ENCODE measurements around the gene RAB1B. TPM values are rescaled to one million over a fixed set of nuclear protein-coding genes. Genes with fewer than 3 reads are reported as not detected.

RAB1B gene
- total RNA-seq, 1 donor from 2014 or later, result 139 TPM

GRCh38 chr11:66311470-66311964 is 43.1 kb downstream of the RAB1B start:
- intact Hi-C loops (cut with micrococcal nuclease), result loop anchor here (2.0 kb wide), 1 partner anchor 75 kb away; no protein-coding TSS in a partner anchor
- no peak for DNase-seq (ENCODE audit: low spot score)
- no peaks in the 10 kb centered on the region for H3K27me3 Mint-ChIP-seq (ENCODE audit: low read depth)

GRCh38 chr11:66311965-66312548 is 43.6 kb downstream of the RAB1B start:
- Mint-ChIP-seq H3K27ac (peak overlapping the region; percentile 96), H3K4me1 (ENCODE audit: low read depth) (peaks cover 8% of the 10 kb centered on the region), H3K27me3 (ENCODE audit: low read depth) (no peaks in the 10 kb centered on the region), H3K4me3 (ENCODE audit: low read depth) (peak overlapping the region; percentile 93), H3K36me3 (ENCODE audit: low read depth) (no peaks in the 10 kb centered on the region), H3K9me3 (no peaks in the 10 kb centered on the region)
- peak; percentile 92 for DNase-seq (ENCODE audit: low spot score)
- intact Hi-C loops (cut with micrococcal nuclease), result loop anchor here (1.0 to 2.0 kb wide), 5 partner anchors 16 to 75 kb away; partner anchors contain the start of genes BRMS1 and YIF1A

More at GRCh38 chr11:66311470-66311964, 43.1 kb downstream of the RAB1B start:
- H3K27ac Mint-ChIP-seq, result peak overlapping the region; percentile 96
- no peaks in the 10 kb centered on the region for H3K36me3 Mint-ChIP-seq (ENCODE audit: low read depth)
- H3K4me3 Mint-ChIP-seq (ENCODE audit: low read depth), result peak overlapping the region; percentile 93
- H3K4me1 Mint-ChIP-seq (ENCODE audit: low read depth), result peaks cover 8% of the 10 kb centered on the region
- H3K9me3 Mint-ChIP-seq, result no peaks in the 10 kb centered on the region

GRCh38 chr11:66312549-66313320 is 44.3 kb downstream of the RAB1B start:
- Mint-ChIP-seq H3K4me3 (ENCODE audit: low read depth) (peak overlapping the region; percentile 93), H3K27ac (peak overlapping the region; percentile 96), H3K27me3 (ENCODE audit: low read depth) (no peaks in the 10 kb centered on the region), H3K4me1 (ENCODE audit: low read depth) (peaks cover 10% of the 10 kb centered on the region), H3K9me3 (no peaks in the 10 kb centered on the region), H3K36me3 (ENCODE audit: low read depth) (no peaks in the 10 kb centered on the region)
- peak; percentile 96 for DNase-seq (ENCODE audit: low spot score)
- intact Hi-C loops (cut with micrococcal nuclease), result loop anchor here (1.0 to 2.0 kb wide), 4 partner anchors 16 to 46 kb away; partner anchors contain the start of genes BRMS1 and YIF1A

GRCh38 chr11:66313321-66314185 is 45.1 kb downstream of the RAB1B start:
- Mint-ChIP-seq H3K36me3 (ENCODE audit: low read depth) (no peaks in the 10 kb centered on the region), H3K9me3 (no peaks in the 10 kb centered on the region), H3K4me3 (ENCODE audit: low read depth) (peak overlapping the region; percentile 93), H3K27ac (no peak overlapping the region), H3K27me3 (ENCODE audit: low read depth) (no peaks in the 10 kb centered on the region), H3K4me1 (ENCODE audit: low read depth) (peaks cover 16% of the 10 kb centered on the region)
- intact Hi-C loops (cut with micrococcal nuclease), result loop anchor here (2.0 kb wide), 2 partner anchors 31 to 47 kb away; partner anchors contain the start of gene BRMS1
- no peak for DNase-seq (ENCODE audit: low spot score)

- H3K9me3 Mint-ChIP-seq, result no peaks in the 10 kb centered on the region
- H3K4me1 Mint-ChIP-seq (ENCODE audit: low read depth), result peaks cover 22% of the 10 kb centered on the region
- peak overlapping the region; percentile 23 for H3K4me3 Mint-ChIP-seq (ENCODE audit: low read depth)
- intact Hi-C loops (cut with micrococcal nuclease), result no loop called here
- peak overlapping the region; percentile 15 for H3K27ac Mint-ChIP-seq
- no peaks in the 10 kb centered on the region for H3K27me3 Mint-ChIP-seq (ENCODE audit: low read depth)
- DNase-seq (ENCODE audit: low spot score), result no peak
- H3K36me3 Mint-ChIP-seq (ENCODE audit: low read depth), result no peaks in the 10 kb centered on the region
Measured at GRCh38 chr11:66314186-66314501, 45.7 kb downstream of the RAB1B start.

- peaks cover under 1% of the 10 kb centered on the region for H3K9me3 Mint-ChIP-seq
- H3K4me3 Mint-ChIP-seq (ENCODE audit: low read depth), result no peak overlapping the region
- intact Hi-C loops (cut with micrococcal nuclease), result no loop called here
- no peaks in the 10 kb centered on the region for H3K36me3 Mint-ChIP-seq (ENCODE audit: low read depth)
- no peak overlapping the region for H3K27ac Mint-ChIP-seq
- H3K4me1 Mint-ChIP-seq (ENCODE audit: low read depth), result peaks cover 22% of the 10 kb centered on the region
- DNase-seq (ENCODE audit: low spot score), result no peak
- no peaks in the 10 kb centered on the region for H3K27me3 Mint-ChIP-seq (ENCODE audit: low read depth)
Measured at GRCh38 chr11:66314561-66315497, 46.4 kb downstream of the RAB1B start.

- H3K27ac Mint-ChIP-seq, result no peak overlapping the region
- H3K4me3 Mint-ChIP-seq (ENCODE audit: low read depth), result no peak overlapping the region
- peaks cover 22% of the 10 kb centered on the region for H3K4me1 Mint-ChIP-seq (ENCODE audit: low read depth)
- H3K27me3 Mint-ChIP-seq (ENCODE audit: low read depth), result no peaks in the 10 kb centered on the region
- H3K9me3 Mint-ChIP-seq, result peaks cover 6% of the 10 kb centered on the region
- intact Hi-C loops (cut with micrococcal nuclease), result no loop called here
- H3K36me3 Mint-ChIP-seq (ENCODE audit: low read depth), result no peaks in the 10 kb centered on the region
- no peak for DNase-seq (ENCODE audit: low spot score)
Measured at GRCh38 chr11:66315498-66315885, 47.1 kb downstream of the RAB1B start.

- Mint-ChIP-seq H3K4me1 (ENCODE audit: low read depth) (peaks cover 22% of the 10 kb centered on the region), H3K9me3 (peaks cover 6% of the 10 kb centered on the region), H3K27me3 (ENCODE audit: low read depth) (no peaks in the 10 kb centered on the region), H3K4me3 (ENCODE audit: low read depth) (no peak overlapping the region), H3K27ac (no peak overlapping the region), H3K36me3 (ENCODE audit: low read depth) (no peaks in the 10 kb centered on the region)
- intact Hi-C loops (cut with micrococcal nuclease), result no loop called here
- no peak for DNase-seq (ENCODE audit: low spot score)
Measured at GRCh38 chr11:66315921-66316811, 47.7 kb downstream of the RAB1B start.

- intact Hi-C loops (cut with micrococcal nuclease), result no loop called here
- H3K4me3 Mint-ChIP-seq (ENCODE audit: low read depth), result no peak within 1 kb of the TSS
- peak within 1 kb of the TSS; percentile 28 for H3K27ac Mint-ChIP-seq
- H3K27me3 Mint-ChIP-seq (ENCODE audit: low read depth), result no peaks in the 10 kb centered on the region
- H3K9me3 Mint-ChIP-seq, result peaks cover 6% of the 10 kb centered on the region
- no peak for DNase-seq (ENCODE audit: low spot score)
- H3K36me3 Mint-ChIP-seq (ENCODE audit: low read depth), result no peaks in the 10 kb centered on the region
- peaks cover 21% of the 10 kb centered on the region for H3K4me1 Mint-ChIP-seq (ENCODE audit: low read depth)
Measured at GRCh38 chr11:66316849-66317251, 48.4 kb downstream of the RAB1B start, which contains the start of gene CD248. CD248 (minus strand) TSS chr11:66317044; CDS start chr11:66317027, 17 bp downstream.

- Mint-ChIP-seq H3K4me3 (ENCODE audit: low read depth) (no peak overlapping the region), H3K9me3 (peaks cover 6% of the 10 kb centered on the region), H3K27ac (peak overlapping the region; percentile 28), H3K4me1 (ENCODE audit: low read depth) (peaks cover 19% of the 10 kb centered on the region), H3K27me3 (ENCODE audit: low read depth) (no peaks in the 10 kb centered on the region), H3K36me3 (ENCODE audit: low read depth) (no peaks in the 10 kb centered on the region)
- DNase-seq (ENCODE audit: low spot score), result no peak
- intact Hi-C loops (cut with micrococcal nuclease), result no loop called here
Measured at GRCh38 chr11:66317322-66317722, 48.9 kb downstream of the RAB1B start.
